K562 (cell line): ENCODE data around the gene DOLPP1. TPM values are rescaled to one million over a fixed set of nuclear protein-coding genes. Genes with fewer than 3 reads are reported as not detected.
A peak's percentile ranks its signal among the peaks of the same experiment; 100 is the strongest.

Experiments
- BCL6 ChIP-seq: fragments of 250-450 bp; sonication (Bioruptor Pico); IDR thresholded peaks from 2 replicates; pipeline ENCODE4 v1.4.0; 2020
- CBX1 ChIP-seq: sonication (generic); IDR thresholded peaks from 2 replicates; pipeline ENCODE4 v1.6.1; 2016; ENCODE audit warnings: antibody characterized with exemption, low read depth, mild to moderate bottlenecking
- ELF2 ChIP-seq: fragments of 250-450 bp; sonication (Bioruptor Pico); IDR thresholded peaks from 2 replicates; pipeline ENCODE4 v1.5.0; 2021; ENCODE audit warnings: mild to moderate bottlenecking
- FOXJ2 ChIP-seq: fragments of 200-800 bp; sonication (Bioruptor generic); IDR thresholded peaks from 2 replicates; pipeline ENCODE4 v1.6.1; 2016; ENCODE audit warnings: missing genetic modification characterization, missing compliant biosample characterization
- GABPB1 ChIP-seq: sonication (generic); formaldehyde crosslinking; IDR thresholded peaks from 2 replicates; pipeline ENCODE4 v1.8.0; 2022; ENCODE audit warnings: mild to moderate bottlenecking, missing genetic modification reagents
- GATAD2B ChIP-seq: fragments of 450-650 bp; IDR thresholded peaks from 2 replicates; pipeline ENCODE4 v1.6.1; 2017; ENCODE audit warnings: mild to moderate bottlenecking, borderline replicate concordance
- MGA ChIP-seq: fragments of 450-650 bp; IDR thresholded peaks from 2 replicates; pipeline ENCODE4 v1.6.1; 2016; ENCODE audit warnings: mild to moderate bottlenecking, moderate library complexity
- SAFB2 ChIP-seq: fragments of 200-400 bp; formaldehyde crosslinking; IDR thresholded peaks from 2 replicates; pipeline ENCODE4 v1.6.1; 2018; ENCODE audit warnings: borderline replicate concordance, low read length, low read depth, moderate library complexity; ENCODE audit not compliant: severe bottlenecking
- THRAP3 ChIP-seq: fragments of 450-650 bp; IDR thresholded peaks from 2 replicates; pipeline ENCODE4 v1.6.1; 2016; ENCODE audit warnings: mild to moderate bottlenecking, inconsistent platforms, borderline replicate concordance
- ZKSCAN8 ChIP-seq: fragments of 200-800 bp; sonication (Bioruptor generic); IDR thresholded peaks from 2 replicates; pipeline ENCODE4 v1.6.1; 2016; ENCODE audit warnings: missing genetic modification characterization, missing compliant biosample characterization
- ZSCAN29 ChIP-seq: fragments of 450-650 bp; IDR thresholded peaks from 2 replicates; pipeline ENCODE4 v1.6.1; 2017
- polyA plus RNA-seq, 8 experiments: library from polyadenylated mRNA; depleted of rRNA in 4 of 8; stranded (reverse) in 5 of 8; unstranded in 3 of 8; fragments of >200 nt; fragmentation: Nextera tagmentation in 2 of 8; fragmentation: Illumina TruSeq in 1 of 8; extraction: Ambion mirVana in 2 of 8; extraction: Trizol in 1 of 8; gene quantifications; 2 replicates each; pipeline versions ENCODE4 v1.2.1 to v1.2.3, GENCODE V29; 2011 to 2014; ENCODE audit warnings: inconsistent platforms in 1 of 8, missing spikeins in 1 of 8
- total RNA-seq, 7 experiments: library from RNA; depleted of rRNA in 6 of 7; stranded (reverse); fragments of >200 nt in 6 of 7; fragmentation: Illumina TruSeq in 2 of 7; extraction: Trizol in 2 of 7; gene quantifications; 2 replicates each; pipeline versions ENCODE4 v1.2.1 to v1.2.3, GENCODE V29; 2011 to 2021; ENCODE audit warnings: low replicate concordance in 1 of 7
- TF ChIP-seq, protein P1 (sequence below), 3 experiments: fragments of 200-800 bp in 1 of 3; fragments of 250-450 bp in 1 of 3; fragments of 450-650 bp in 1 of 3; sonication (Bioruptor Pico) in 1 of 3; sonication (Bioruptor generic) in 1 of 3; formaldehyde crosslinking in 1 of 3; IDR thresholded peaks; 2 replicates each; pipeline versions ENCODE4 v1.6.1 to v1.8.0; 2016 to 2022; ENCODE audit warnings: mild to moderate bottlenecking in 2 of 3, missing genetic modification characterization in 2 of 3, missing compliant biosample characterization in 1 of 3, moderate library complexity in 1 of 3
- TF ChIP-seq, protein P2 (sequence below): fragments of 250-450 bp; sonication (Bioruptor Pico); IDR thresholded peaks from 2 replicates; pipeline ENCODE4 v1.8.0; 2022; ENCODE audit warnings: moderate library complexity, mild to moderate bottlenecking, inconsistent platforms

DOLPP1 gene
- total and polyA plus RNA-seq, 9 of the 15 experiments (the other 6 are each of a cell fraction or from before 2014, with no cell fraction given) = 3.0 to 39.8 (median 30.5) TPM

GRCh38 chr9:129080298-129080600 lies 662 bp upstream of the DOLPP1 start (continued):
- TF ChIP-seq, protein P1, sequence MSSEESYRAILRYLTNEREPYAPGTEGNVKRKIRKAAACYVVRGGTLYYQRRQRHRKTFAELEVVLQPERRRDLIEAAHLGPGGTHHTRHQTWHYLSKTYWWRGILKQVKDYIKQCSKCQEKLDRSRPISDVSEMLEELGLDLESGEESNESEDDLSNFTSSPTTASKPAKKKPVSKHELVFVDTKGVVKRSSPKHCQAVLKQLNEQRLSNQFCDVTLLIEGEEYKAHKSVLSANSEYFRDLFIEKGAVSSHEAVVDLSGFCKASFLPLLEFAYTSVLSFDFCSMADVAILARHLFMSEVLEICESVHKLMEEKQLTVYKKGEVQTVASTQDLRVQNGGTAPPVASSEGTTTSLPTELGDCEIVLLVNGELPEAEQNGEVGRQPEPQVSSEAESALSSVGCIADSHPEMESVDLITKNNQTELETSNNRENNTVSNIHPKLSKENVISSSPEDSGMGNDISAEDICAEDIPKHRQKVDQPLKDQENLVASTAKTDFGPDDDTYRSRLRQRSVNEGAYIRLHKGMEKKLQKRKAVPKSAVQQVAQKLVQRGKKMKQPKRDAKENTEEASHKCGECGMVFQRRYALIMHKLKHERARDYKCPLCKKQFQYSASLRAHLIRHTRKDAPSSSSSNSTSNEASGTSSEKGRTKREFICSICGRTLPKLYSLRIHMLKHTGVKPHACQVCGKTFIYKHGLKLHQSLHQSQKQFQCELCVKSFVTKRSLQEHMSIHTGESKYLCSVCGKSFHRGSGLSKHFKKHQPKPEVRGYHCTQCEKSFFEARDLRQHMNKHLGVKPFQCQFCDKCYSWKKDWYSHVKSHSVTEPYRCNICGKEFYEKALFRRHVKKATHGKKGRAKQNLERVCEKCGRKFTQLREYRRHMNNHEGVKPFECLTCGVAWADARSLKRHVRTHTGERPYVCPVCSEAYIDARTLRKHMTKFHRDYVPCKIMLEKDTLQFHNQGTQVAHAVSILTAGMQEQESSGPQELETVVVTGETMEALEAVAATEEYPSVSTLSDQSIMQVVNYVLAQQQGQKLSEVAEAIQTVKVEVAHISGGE (CRISPR knock-in tag; IDR thresholded peaks at IDR 0.05) = no peak
- TF ChIP-seq GATAD2B = no peak
- TF ChIP-seq MGA = no peak
- TF ChIP-seq THRAP3 = no peak
- TF ChIP-seq CBX1 = peak; percentile 79; the same call in 1 of the 2 replicates
- TF ChIP-seq SAFB2 = no peak
- TF ChIP-seq FOXJ2 (tag) = no peak
- TF ChIP-seq BCL6 = no peak
- no peak; the same call in 1 of the 2 replicates for TF ChIP-seq GABPB1 (CRISPR knock-in tag)
- no peak for TF ChIP-seq ELF2 (CRISPR knock-in tag)
- no peak for TF ChIP-seq ZSCAN29
- TF ChIP-seq, protein P2, sequence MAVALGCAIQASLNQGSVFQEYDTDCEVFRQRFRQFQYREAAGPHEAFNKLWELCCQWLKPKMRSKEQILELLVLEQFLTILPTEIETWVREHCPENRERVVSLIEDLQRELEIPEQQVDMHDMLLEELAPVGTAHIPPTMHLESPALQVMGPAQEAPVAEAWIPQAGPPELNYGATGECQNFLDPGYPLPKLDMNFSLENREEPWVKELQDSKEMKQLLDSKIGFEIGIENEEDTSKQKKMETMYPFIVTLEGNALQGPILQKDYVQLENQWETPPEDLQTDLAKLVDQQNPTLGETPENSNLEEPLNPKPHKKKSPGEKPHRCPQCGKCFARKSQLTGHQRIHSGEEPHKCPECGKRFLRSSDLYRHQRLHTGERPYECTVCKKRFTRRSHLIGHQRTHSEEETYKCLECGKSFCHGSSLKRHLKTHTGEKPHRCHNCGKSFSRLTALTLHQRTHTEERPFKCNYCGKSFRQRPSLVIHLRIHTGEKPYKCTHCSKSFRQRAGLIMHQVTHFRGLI (CRISPR knock-in tag) = no peak
- TF ChIP-seq ZKSCAN8 (CRISPR knock-in tag) = no peak
